ENCODE data around the gene PIRT. TPM values are rescaled to one million over a fixed set of nuclear protein-coding genes. Genes with fewer than 3 reads are reported as not detected.

Gene PIRT
- total RNA-seq, 1 donor from 2014 or later = not detected

DNA sequence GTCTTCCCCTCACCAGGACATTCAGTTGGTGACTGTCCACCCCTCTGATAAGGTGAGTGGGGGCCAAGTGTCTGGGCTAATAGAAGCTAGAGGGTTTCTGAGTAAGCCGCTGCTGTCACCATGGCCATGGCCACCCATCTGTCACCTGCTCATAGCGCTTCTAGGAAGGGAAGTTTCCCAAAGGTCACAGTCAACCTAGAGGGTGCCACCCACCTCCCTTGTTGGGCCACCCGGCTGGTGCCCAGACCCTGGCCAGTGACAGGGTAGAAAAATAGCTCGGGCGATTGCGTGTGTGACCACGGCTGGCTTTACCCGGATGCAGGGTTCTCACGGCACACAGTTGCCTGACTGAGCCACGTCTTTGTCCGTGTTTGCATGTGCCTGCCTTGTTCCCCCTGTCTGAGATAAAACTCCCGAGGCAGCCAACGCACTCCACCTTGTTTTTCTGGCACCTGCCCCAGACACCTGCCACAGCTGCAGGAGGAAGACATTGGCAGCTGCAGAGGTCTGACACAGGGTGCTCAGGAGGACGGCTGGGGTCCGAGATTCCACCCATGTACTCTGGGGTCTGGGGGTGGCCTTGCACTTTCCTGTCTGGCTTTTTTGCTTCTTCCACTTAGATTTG lies 809 bp downstream of the PIRT start:
- H3K36me3 ChIP-seq = no peaks in the 10 kb centered on the region
- H3K4me3 ChIP-seq = no peak overlapping the region
- no peaks in the 10 kb centered on the region for H3K9me3 ChIP-seq (replicated peaks)
- H3K27ac ChIP-seq (replicated peaks) = no peak overlapping the region
- intact Hi-C loops (cut with micrococcal nuclease) = no loop called here
- no peaks in the 10 kb centered on the region for H3K4me1 ChIP-seq
- peaks cover 25% of the 10 kb centered on the region for H3K27me3 ChIP-seq (ENCODE audit: low read depth)
- TF ChIP-seq, protein P1, sequence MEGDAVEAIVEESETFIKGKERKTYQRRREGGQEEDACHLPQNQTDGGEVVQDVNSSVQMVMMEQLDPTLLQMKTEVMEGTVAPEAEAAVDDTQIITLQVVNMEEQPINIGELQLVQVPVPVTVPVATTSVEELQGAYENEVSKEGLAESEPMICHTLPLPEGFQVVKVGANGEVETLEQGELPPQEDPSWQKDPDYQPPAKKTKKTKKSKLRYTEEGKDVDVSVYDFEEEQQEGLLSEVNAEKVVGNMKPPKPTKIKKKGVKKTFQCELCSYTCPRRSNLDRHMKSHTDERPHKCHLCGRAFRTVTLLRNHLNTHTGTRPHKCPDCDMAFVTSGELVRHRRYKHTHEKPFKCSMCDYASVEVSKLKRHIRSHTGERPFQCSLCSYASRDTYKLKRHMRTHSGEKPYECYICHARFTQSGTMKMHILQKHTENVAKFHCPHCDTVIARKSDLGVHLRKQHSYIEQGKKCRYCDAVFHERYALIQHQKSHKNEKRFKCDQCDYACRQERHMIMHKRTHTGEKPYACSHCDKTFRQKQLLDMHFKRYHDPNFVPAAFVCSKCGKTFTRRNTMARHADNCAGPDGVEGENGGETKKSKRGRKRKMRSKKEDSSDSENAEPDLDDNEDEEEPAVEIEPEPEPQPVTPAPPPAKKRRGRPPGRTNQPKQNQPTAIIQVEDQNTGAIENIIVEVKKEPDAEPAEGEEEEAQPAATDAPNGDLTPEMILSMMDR (IDR thresholded peaks at IDR 0.05; ENCODE audit: borderline replicate concordance) = no peak
- no peak for DNase-seq

DNA sequence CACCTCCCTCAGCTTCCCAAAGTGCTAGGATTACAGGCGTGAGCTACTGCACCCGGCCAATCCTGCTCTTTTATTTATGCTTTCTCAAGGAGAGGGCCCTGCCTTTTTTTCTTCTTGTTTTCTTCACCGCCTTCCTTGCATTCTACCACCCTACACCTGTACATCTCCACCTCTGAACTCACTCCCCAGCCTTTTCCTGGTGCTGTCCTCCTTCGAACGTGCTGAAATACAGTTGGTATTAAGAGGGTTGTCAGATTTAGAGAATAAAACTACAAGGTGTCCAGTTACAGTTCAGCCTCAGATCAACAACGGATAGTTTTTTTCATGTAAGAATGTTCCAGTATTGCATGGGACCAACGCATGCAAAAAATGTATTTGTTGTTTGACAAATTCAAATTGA lies 1.7 kb downstream of the PIRT start:
- H3K9me3 ChIP-seq (replicated peaks) = no peaks in the 10 kb centered on the region
- H3K27ac ChIP-seq (replicated peaks) = no peak overlapping the region
- TF ChIP-seq, protein P1 (IDR thresholded peaks at IDR 0.05; ENCODE audit: borderline replicate concordance) = no peak
- intact Hi-C loops (cut with micrococcal nuclease) = no loop called here
- H3K4me3 ChIP-seq = no peak overlapping the region
- no peak for DNase-seq
- no peaks in the 10 kb centered on the region for H3K4me1 ChIP-seq
- H3K27me3 ChIP-seq (ENCODE audit: low read depth) = peaks cover 25% of the 10 kb centered on the region
- no peaks in the 10 kb centered on the region for H3K36me3 ChIP-seq

DNA sequence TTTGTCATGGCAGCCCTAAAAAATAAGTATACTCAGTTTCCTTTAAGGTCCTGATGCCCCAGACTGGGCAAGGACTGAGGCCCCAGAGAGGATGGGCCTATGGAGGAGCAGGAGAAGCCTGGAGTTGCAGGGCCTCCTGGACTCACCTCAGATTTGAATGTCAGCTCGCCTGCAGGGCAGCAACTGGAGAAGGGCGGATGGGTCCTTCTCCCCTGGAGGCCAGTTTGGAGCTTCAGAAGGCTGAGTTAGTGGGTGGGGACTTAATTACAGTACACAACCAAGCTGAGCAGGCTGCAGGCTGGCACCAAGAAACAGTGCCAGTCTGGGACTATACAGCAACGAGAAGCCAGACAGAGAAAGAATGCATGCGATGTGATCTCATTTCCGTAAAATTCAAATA lies 6.2 kb downstream of the PIRT start:
- no peaks in the 10 kb centered on the region for H3K4me1 ChIP-seq
- intact Hi-C loops (cut with micrococcal nuclease) = no loop called here
- H3K4me3 ChIP-seq = no peak overlapping the region
- TF ChIP-seq, protein P1 (IDR thresholded peaks at IDR 0.05; ENCODE audit: borderline replicate concordance) = no peak
- H3K27ac ChIP-seq (replicated peaks) = no peak overlapping the region
- DNase-seq = no peak
- peaks cover 11% of the 10 kb centered on the region for H3K27me3 ChIP-seq (ENCODE audit: low read depth)
- H3K36me3 ChIP-seq = no peaks in the 10 kb centered on the region
- no peaks in the 10 kb centered on the region for H3K9me3 ChIP-seq (replicated peaks)

DNA sequence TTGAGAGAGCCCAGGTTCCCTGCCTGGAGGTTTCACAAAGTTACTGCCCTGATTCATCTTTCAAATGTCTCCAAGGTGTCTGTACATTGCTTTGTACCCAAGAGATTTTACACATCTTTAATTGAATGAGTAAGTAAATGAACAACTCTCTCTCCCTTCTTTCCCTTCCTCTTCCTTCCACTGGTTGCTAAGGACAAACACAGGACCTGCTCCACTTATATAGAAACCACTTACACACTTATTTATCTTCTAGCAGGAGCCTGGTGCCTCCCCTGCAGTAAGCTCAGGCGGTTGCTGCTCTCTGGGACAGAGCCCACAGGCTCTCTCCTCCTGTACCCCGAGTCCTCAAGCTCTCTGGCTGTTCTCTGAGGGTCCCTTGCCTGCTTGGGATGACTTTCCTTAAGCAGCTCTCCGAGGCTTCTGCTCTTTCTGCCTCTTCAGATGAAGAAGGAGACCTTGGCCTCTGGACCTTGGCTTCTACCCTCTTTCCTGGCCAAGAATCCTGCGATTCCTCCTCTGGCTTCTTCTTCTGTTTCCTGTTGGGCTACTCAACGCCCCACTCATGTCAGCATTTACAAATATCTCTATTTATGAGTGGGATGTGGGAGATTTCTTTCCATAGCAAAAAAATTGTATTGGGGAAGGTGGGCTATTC lies 9.9 kb downstream of the PIRT start:
- no peaks in the 10 kb centered on the region for H3K4me1 ChIP-seq
- H3K36me3 ChIP-seq = no peaks in the 10 kb centered on the region
- H3K27ac ChIP-seq (replicated peaks) = no peak overlapping the region
- intact Hi-C loops (cut with micrococcal nuclease) = no loop called here
- no peak for DNase-seq
- H3K4me3 ChIP-seq = no peak overlapping the region
- no peaks in the 10 kb centered on the region for H3K9me3 ChIP-seq (replicated peaks)
- TF ChIP-seq, protein P1 (IDR thresholded peaks at IDR 0.05; ENCODE audit: borderline replicate concordance) = no peak
- H3K27me3 ChIP-seq (ENCODE audit: low read depth) = peaks cover 10% of the 10 kb centered on the region

DNA sequence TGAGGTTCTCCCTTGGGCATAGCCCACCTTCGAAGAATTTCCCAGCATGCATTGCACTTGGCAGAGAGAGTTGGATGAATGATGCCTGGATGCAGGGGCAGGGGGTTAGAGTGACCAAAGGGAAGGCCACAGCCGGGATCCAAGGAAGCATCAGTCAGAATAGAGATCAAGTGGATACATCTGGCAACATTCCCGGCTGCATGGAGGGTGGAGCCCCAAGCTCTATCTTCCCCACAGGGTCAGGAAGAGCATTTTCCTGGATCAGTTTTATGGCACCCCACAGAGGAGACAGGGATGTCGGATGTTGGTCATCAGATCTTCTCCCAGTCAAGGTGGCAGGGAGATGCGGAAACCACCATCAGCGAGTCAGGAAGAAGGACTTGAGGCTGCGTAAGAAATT lies 13.0 kb downstream of the PIRT start:
- TF ChIP-seq, protein P1 (IDR thresholded peaks at IDR 0.05; ENCODE audit: borderline replicate concordance) = no peak
- intact Hi-C loops (cut with micrococcal nuclease) = no loop called here

More for the DNA sequence above, 13.0 kb downstream of the PIRT start:
- Histone ChIP-seq H3K27ac (replicated peaks) (no peak overlapping the region), H3K9me3 (replicated peaks) (no peaks in the 10 kb centered on the region), H3K4me1 (no peaks in the 10 kb centered on the region), H3K4me3 (no peak overlapping the region), H3K36me3 (no peaks in the 10 kb centered on the region), H3K27me3 (ENCODE audit: low read depth) (peaks cover 10% of the 10 kb centered on the region)
- DNase-seq = no peak

All from left ventricle myocardium inferior (tissue), 1 donor.